Subcutaneous abdominal adipose tissue (tissue), 5 donors: ENCODE data around the gene MBNL2.

Experiments used
- H3K27ac ChIP-seq: one replicate; pipeline ENCODE4 v1.7.0; 2013; ENCODE audit warnings: low read depth, mild to moderate bottlenecking, inconsistent platforms, low read length, moderate library complexity
- H3K27me3 ChIP-seq, 5 donors: one replicate each; pipeline ENCODE4 v1.7.0; 2013; ENCODE audit warnings: low read length in 5 of 5, inconsistent platforms in 1 of 5; ENCODE audit not compliant: control insufficient read depth in 5 of 5, insufficient read depth in 4 of 5
- H3K36me3 ChIP-seq, 5 donors: one replicate each; pipeline ENCODE4 v1.7.0; 2013; ENCODE audit warnings: low read length in 5 of 5; ENCODE audit not compliant: control insufficient read depth in 5 of 5, insufficient read depth in 5 of 5
- H3K4me1 ChIP-seq, 5 donors: one replicate each; pipeline ENCODE4 v1.7.0; 2013; ENCODE audit warnings: low read length in 5 of 5, mild to moderate bottlenecking in 3 of 5, moderate library complexity in 1 of 5; ENCODE audit not compliant: control insufficient read depth in 5 of 5, insufficient read depth in 5 of 5
- H3K4me3 ChIP-seq, 5 donors: one replicate each; pipeline ENCODE4 v1.7.0; 2013; ENCODE audit warnings: low read length in 5 of 5, low read depth in 1 of 5
- H3K9ac ChIP-seq, 5 donors: one replicate each; pipeline ENCODE4 v1.7.0; 2013; ENCODE audit warnings: low read length in 5 of 5, mild to moderate bottlenecking in 4 of 5, moderate library complexity in 3 of 5
- H3K9me3 ChIP-seq, 5 donors: one replicate each; pipeline ENCODE4 v1.7.0; 2013; ENCODE audit warnings: low read length in 5 of 5; ENCODE audit not compliant: control insufficient read depth in 5 of 5
- donor health status: healthy.
- donor health status: healthy.
- donor health status: healthy.
- donor health status: healthy.
- donor health status: healthy.

Gene MBNL2

GRCh38 chr13:97191615-97192014, 30.5 kb upstream of the MBNL2 start:
- no peak overlapping the region for H3K4me3 ChIP-seq

GRCh38 chr13:97192166-97192565, 30.0 kb upstream of the MBNL2 start:
- Histone ChIP-seq H3K4me3 (no peak overlapping the region), H3K9me3 (no peaks in the 10 kb centered on the region), H3K36me3 (no peaks in the 10 kb centered on the region), H3K4me1 (peaks cover 0 to 4% (median 0%) of the 10 kb centered on the region in 5 donors), H3K9ac (no peak overlapping the region), H3K27ac (no peak overlapping the region), H3K27me3 (no peaks in the 10 kb centered on the region)

More at GRCh38 chr13:97191615-97192014, 30.5 kb upstream of the MBNL2 start:
- Histone ChIP-seq H3K36me3 (no peaks in the 10 kb centered on the region), H3K9me3 (no peaks in the 10 kb centered on the region), H3K27ac (no peak overlapping the region), H3K9ac (no peak overlapping the region), H3K27me3 (no peaks in the 10 kb centered on the region), H3K4me1 (peaks cover 0 to 4% (median 0%) of the 10 kb centered on the region in 5 donors)

- H3K9ac ChIP-seq, result no peak overlapping the region
- H3K36me3 ChIP-seq, result no peaks in the 10 kb centered on the region
- H3K27ac ChIP-seq, result no peak overlapping the region
- H3K27me3 ChIP-seq, result no peaks in the 10 kb centered on the region
- no peaks in the 10 kb centered on the region for H3K9me3 ChIP-seq
- H3K4me3 ChIP-seq, result no peak overlapping the region
- peaks cover 0 to 4% (median 0%) of the 10 kb centered on the region in 5 donors for H3K4me1 ChIP-seq
Observed at GRCh38 chr13:97193577-97193976, 28.6 kb upstream of the MBNL2 start.

GRCh38 chr13:97194479-97194878, 27.7 kb upstream of the MBNL2 start:
- H3K36me3 ChIP-seq, result no peaks in the 10 kb centered on the region
- no peak overlapping the region for H3K27ac ChIP-seq
- no peaks in the 10 kb centered on the region for H3K27me3 ChIP-seq
- no peaks in the 10 kb centered on the region for H3K9me3 ChIP-seq
- H3K4me1 ChIP-seq, result peaks cover 0 to 4% (median 0%) of the 10 kb centered on the region in 5 donors
- H3K4me3 ChIP-seq, result no peak overlapping the region
- H3K9ac ChIP-seq, result no peak overlapping the region

- H3K36me3 ChIP-seq, result no peaks in the 10 kb centered on the region
- H3K4me3 ChIP-seq, result no peak overlapping the region
- peaks cover 0 to 3% (median 0%) of the 10 kb centered on the region in 5 donors for H3K4me1 ChIP-seq
- H3K9ac ChIP-seq, result no peak overlapping the region
- no peaks in the 10 kb centered on the region for H3K9me3 ChIP-seq
- H3K27ac ChIP-seq, result no peak overlapping the region
- H3K27me3 ChIP-seq, result no peaks in the 10 kb centered on the region
Observed at GRCh38 chr13:97196340-97196739, 25.8 kb upstream of the MBNL2 start.

GRCh38 chr13:97198753-97199152, 23.4 kb upstream of the MBNL2 start:
- H3K4me1 ChIP-seq, result no peaks in the 10 kb centered on the region
- H3K9ac ChIP-seq, result no peak overlapping the region
- H3K27me3 ChIP-seq, result no peaks in the 10 kb centered on the region
- no peak overlapping the region for H3K27ac ChIP-seq
- H3K4me3 ChIP-seq, result no peak overlapping the region
- no peaks in the 10 kb centered on the region for H3K36me3 ChIP-seq
- H3K9me3 ChIP-seq, result no peaks in the 10 kb centered on the region

GRCh38 chr13:97199451-97199850, 22.7 kb upstream of the MBNL2 start:
- Histone ChIP-seq H3K27ac (no peak overlapping the region), H3K36me3 (no peaks in the 10 kb centered on the region), H3K9me3 (no peaks in the 10 kb centered on the region), H3K4me1 (no peaks in the 10 kb centered on the region), H3K27me3 (no peaks in the 10 kb centered on the region), H3K9ac (no peak overlapping the region), H3K4me3 (no peak overlapping the region)

- H3K4me3 ChIP-seq, result no peak overlapping the region
- no peaks in the 10 kb centered on the region for H3K27me3 ChIP-seq
- no peaks in the 10 kb centered on the region for H3K4me1 ChIP-seq
- no peak overlapping the region for H3K9ac ChIP-seq
- no peaks in the 10 kb centered on the region for H3K9me3 ChIP-seq
- H3K36me3 ChIP-seq, result no peaks in the 10 kb centered on the region
- no peak overlapping the region for H3K27ac ChIP-seq
Observed at GRCh38 chr13:97200081-97200942, 21.8 kb upstream of the MBNL2 start.

GRCh38 chr13:97202761-97203160, 19.4 kb upstream of the MBNL2 start:
- H3K27me3 ChIP-seq, result no peaks in the 10 kb centered on the region
- no peaks in the 10 kb centered on the region for H3K9me3 ChIP-seq
- H3K4me1 ChIP-seq, result no peaks in the 10 kb centered on the region
- H3K27ac ChIP-seq, result no peak overlapping the region
- no peaks in the 10 kb centered on the region for H3K36me3 ChIP-seq
- no peak overlapping the region for H3K9ac ChIP-seq
- no peak overlapping the region for H3K4me3 ChIP-seq

- no peak overlapping the region for H3K4me3 ChIP-seq
- no peaks in the 10 kb centered on the region for H3K9me3 ChIP-seq
- H3K9ac ChIP-seq, result no peak overlapping the region
- no peaks in the 10 kb centered on the region for H3K36me3 ChIP-seq
- H3K27me3 ChIP-seq, result no peaks in the 10 kb centered on the region
- no peak overlapping the region for H3K27ac ChIP-seq
- no peaks in the 10 kb centered on the region for H3K4me1 ChIP-seq
Observed at GRCh38 chr13:97205465-97205864, 16.7 kb upstream of the MBNL2 start.
